Muscle of arm (tissue), 12 donors: ENCODE results near the gene DEFB123. TPM values are rescaled to one million over a fixed set of nuclear protein-coding genes. Genes with fewer than 3 reads are reported as not detected.

Experiments used
- DNase-seq: peaks from one replicate; pipeline ENCODE4 v3.0.0-alpha.2; 2013
- polyA plus RNA-seq, 12 donors: library from polyadenylated mRNA; unstranded; fragments of 120-200 nt; gene quantifications; one replicate each; pipeline ENCODE4 v1.2.1, GENCODE V29; 2013; ENCODE audit not compliant: insufficient read length in 12 of 12

The DEFB123 gene
- polyA plus RNA-seq, 12 donors = not detected

DNA sequence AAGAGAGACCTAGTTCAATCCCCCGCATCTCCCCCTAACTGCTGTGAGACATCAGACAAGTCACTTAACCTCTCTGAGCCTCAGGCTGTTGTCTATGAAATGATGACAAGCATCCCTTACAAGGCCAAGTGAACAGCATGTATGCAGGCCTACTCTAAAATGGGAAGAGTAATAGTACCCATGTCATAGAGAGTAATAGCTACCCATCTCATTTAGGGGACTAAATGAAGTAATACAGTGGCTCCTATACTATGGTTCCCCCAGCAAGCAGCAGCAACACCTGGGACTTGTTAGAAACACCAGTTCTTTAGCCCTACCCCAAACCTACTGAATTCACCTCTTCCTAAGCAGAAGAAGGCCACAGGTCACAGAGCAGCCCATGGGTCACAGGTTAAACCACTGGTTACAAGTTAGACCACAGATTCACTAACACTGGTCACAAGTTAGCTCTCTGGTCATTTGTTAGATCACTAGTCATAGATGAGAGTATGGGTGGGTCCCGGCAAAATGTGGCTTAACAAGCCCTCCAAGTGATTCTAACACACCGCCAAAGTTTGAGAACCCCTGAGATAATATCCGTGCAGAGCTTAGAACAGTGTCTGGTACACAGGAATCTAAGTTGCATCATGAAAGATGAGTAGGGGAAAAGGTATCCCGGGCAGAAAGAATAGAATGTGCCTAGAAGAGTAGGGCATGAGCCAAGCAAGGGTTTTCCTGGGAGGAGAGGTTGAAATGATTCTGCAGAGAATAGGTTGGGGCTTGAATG, 33.1 kb downstream of the DEFB123 start:
- DNase-seq = no peak

DNA sequence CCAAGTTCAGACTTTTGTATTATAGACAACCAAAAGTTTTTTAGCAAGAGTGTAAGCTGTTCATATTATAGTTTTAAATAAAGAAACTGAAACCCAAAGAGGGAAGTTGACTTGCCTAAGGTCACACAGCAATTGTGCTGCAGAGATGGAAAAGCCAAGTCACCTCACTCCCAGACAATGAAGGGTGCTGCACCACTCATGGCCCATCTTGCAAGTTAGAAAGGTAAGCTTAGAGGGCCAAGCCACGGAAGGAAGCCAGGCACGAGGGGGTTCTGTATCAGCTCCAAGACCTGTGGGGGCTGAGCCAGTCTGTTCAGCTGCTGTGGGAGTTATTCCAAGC, 33.6 kb downstream of the DEFB123 start:
- DNase-seq = no peak

DNA sequence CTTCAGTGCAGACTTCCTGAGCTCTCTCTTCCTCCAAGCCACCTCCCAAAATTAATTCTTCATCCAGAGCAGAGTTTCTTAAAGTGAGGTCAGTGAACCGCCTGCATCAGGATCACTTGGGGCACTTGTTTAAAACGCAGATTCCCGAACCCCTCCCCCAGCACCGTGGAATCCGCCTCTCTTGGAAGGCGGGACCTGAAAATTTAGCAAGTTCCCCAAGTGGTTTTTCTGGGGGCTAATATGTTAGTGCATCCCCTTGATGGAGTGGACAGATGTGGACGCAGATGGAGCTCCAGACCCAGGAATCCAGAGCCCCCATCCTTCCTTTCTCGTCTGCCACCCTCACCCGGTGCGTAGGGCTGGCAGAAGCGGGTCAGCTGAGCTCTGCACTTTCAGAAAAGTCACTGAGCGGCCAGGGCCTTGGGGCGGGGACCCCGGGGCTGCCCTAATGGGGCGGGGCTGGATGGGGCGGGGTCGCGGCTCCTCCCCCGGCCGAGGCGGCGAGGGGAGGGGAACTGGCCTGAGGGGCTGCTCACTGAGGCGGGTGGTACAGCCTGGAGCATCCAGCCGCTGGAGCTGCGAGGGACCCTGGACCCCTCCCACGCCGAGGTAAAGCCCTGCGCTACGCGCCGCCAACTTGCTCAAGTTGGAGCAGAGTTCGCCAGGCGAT, 34.5 kb downstream of the DEFB123 start, which contains the start of the genes DEFB124 and REM1:
Gene DEFB124, minus strand, starts transcription at position 370 of the 670 bp plus-strand sequence. CDS start 2,114 bp downstream, outside the sequence.
Gene REM1, plus strand, starts transcription at position 531 of the 670 bp plus-strand sequence. CDS start 1,158 bp downstream, outside the sequence.
- DNase-seq = no peak

DNA sequence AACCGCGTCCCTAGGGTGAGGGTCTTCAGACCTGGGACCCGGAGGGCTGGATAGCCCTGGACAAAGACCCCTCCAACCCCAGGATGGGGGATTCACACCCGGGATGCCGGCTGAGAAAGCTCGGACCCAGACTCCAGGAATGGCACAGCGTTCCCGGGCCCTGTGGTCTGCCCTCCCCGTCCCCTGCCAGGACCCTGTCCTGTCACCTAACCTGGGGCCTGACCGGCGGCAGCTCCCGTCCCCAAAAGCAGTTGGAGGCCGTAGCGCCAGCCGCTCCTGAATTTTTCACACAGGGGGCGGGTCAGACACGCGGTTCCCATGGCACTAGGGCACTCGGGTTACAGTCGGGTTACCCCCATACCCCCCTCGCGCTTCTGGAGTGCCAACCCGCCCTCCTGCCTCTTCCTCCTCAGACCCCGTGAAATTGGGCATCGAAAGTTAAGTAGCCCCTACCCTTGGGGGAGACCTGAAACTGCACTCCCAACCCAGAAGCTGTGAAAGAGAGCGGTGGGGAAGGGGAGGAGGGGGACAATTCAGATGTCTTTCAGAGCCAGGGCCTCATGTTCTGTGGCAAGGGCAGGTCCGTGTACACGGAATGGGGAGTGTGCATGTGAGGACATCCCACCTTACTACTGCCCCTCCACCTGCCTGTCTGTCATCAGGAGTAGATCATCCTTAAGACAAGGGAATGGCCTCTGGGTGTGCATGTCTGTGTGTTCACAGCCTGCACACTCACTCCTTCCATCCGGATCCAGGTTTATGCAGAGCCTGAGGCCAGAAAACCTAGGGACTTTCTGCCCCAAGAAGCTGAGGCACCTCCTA, 35.3 kb downstream of the DEFB123 start:
- no peak for DNase-seq

DNA sequence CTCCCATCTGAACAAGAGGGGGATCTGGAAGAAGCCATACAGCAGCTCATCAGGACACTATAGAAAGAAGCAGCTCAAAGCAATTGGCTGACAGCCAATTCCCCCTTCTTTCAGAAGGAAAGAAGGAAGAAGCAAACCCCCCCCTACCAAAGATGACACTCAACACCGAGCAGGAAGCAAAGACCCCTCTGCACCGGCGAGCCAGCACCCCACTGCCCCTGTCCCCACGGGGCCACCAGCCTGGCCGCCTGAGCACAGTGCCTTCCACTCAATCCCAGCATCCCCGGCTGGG, 35.8 kb downstream of the DEFB123 start:
- DNase-seq = no peak

DNA sequence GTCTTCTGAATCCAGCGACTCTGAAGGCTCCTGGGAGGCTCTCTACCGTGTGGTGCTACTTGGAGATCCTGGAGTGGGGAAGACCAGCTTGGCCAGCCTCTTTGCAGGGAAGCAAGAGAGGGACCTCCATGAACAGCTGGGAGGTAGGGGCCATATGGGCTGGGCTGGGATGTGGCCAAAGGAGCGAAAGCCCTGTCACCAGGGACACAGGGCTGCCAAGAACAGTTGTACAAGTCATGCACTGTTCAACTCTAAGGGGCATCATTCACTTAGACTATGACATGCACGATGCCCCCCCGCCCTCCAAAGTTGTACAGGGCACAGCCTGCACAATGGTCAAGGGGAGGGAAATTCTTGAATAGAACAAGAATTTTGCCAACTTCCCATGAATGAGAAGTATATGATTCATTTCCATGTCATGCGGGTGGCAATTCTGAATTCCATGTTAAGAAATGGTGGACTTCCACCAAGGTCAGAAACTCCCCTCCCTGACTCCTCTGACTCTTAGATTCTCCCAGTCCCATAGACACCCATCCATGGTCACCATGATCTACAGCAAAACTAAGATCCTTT, 36.3 kb downstream of the DEFB123 start:
- no peak for DNase-seq

DNA sequence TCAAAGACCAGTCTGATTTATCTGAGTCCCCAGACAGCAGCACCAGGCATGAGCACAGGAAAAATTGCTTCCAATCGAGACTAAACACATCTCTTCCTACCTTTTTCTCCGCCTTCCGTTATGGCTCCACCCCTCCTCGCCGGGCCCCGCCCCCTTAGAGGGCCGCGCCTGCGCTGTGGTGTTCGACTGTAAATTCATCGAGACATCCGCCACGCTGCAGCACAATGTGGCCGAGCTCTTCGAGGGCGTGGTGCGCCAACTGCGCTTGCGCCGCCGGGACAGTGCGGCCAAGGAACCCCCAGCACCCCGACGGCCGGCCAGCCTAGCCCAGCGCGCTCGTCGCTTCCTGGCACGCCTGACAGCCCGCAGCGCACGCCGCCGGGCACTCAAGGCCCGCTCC, 43.6 kb downstream of the DEFB123 start:
- DNase-seq = no peak

DNA sequence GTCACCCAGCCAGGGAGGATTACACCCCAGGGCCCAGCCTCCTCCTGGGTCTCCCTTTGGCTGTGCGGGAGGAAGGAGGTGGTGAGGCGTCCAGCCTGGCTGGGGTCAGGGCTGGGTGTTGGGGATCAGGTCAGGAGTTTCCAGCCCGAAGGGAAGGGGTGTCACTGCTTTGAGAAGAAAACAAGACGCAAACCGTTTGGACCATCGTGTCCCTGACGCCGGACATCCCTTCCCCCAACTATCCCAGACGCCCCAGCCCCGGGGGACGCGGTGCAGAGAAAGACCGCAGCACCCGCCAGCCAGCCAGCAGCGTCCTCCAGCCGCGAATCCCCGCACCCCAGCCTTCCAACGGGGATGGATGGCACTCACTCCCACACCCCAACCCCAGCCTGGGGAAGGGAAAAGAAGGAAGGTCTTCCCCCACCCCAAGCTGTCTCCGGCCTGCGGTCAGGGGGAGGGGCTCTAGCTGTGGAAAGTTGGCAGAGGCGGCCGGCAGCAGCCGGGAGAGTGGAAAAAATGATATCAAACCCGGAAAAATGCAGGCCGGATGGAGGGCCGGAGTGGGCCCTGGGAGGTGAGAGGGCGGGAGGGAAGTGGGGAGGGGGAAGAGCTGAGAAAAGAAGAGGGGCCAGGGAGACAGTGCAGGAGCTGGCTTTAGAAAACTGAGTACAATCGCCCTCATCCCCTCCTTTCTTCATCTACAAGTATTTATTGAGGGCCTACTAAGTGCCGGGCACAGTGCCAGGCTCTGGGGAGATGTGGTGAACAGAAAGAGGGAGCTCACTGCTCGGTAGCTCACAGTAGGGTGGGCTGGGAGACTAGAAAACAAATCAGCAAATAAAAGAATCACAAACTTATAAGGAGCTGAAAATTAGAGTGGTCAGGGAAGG, 45.3 kb downstream of the DEFB123 start:
- DNase-seq = peak; percentile 94

DNA sequence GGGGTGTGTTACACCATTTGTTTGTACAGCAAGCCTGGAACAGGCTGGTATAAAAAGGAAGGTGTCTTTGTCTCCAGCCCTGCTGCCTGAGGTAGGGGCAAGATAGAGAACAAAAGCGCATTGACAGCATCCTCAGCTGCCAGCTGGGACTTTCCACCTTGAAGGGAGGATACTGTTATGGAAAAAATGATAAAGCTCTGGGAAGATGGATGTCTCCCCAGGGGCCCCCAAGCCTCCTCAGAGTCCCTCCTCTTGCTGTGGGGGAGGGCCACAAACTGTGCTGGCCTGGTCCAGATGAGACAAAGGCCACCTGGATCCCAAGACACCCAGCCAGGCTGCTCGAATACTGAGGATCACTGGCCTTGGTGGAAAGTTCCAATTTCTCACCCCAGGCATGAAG, 47.7 kb downstream of the DEFB123 start:
- DNase-seq = no peak

DNA sequence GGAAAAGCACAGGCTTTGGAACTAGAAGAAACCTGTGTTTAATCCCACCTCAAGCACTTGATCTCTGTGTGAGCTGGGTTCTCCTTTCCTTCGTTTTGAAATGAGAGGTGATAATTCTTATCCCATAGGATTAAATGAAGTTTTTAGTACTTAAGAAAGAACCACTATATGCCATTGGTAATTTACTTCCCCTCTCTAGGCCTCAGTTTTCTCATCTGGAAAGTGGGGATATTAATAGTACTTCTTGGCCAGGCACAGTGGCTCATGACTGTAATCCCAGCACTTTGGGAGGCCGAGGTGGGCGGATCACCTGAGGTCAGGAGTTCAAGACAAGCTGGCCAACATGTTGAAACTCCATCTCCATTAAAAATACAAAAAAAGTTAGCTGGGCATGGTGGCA, 48.7 kb downstream of the DEFB123 start:
- DNase-seq = no peak

DNA sequence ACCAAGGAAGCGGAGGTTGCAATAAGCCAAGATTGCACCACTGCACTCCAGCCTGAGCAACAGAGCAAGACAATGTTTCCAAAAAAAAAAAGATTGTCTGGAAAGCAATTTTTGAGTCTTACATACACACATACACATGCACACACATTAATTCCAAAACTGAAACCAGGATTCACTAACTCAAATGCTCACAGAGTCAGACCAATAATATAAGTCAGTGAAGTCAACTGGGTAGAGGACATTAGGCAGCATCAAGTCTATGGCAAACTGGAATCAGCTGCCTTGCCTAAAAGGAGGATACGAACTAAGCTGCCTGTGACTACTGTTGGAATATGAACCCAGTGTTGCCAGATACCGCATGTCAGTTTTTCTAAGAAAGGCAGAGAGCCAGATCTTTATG, 50.3 kb downstream of the DEFB123 start:
- no peak for DNase-seq

DNA sequence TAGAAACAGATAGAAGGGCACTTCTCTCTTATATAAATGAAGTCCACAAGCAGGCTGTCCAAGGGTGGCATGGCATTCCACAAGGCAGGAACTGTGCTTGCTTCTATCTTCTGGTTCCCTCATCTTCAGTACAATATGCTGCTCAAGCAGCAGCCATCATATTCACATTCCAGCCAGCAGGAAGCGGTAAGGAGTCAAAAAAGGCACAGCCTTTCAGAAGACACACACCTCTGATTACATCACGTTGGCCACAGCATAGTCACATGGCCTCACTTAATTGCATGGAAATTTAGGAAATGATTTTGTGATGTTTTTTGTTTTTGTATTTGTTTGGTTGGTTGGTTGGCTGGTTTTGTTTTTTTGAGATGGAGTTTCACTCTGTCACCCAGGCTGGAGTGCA, 53.7 kb downstream of the DEFB123 start:
- no peak for DNase-seq

DNA sequence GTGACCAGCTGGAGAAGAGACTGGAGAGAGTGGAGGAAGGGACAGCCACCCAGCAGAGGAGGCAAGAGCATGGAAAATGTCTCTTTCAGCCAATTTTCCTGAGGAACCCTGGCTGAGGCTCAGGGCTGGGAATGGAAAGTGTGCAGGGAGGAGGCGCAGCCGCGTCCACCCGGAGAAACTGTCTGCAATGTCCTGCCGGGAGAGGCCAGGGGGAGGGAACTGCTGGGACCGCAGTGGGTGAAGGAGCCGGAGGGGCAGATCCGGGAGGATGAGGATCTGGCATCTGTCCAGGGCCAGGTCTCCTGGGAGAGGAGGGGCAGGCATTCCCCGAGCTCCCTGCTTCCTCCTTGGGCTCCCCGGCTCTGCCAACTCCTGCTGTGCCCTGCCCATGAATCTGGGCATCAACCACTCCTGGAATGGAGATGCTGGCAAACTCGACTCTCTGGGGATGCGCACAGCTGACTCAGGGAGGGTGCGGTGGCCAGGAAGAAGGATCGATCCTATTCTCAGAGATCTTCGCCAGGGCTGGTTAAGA, 56.4 kb downstream of the DEFB123 start:
- peak; percentile 96 for DNase-seq

DNA sequence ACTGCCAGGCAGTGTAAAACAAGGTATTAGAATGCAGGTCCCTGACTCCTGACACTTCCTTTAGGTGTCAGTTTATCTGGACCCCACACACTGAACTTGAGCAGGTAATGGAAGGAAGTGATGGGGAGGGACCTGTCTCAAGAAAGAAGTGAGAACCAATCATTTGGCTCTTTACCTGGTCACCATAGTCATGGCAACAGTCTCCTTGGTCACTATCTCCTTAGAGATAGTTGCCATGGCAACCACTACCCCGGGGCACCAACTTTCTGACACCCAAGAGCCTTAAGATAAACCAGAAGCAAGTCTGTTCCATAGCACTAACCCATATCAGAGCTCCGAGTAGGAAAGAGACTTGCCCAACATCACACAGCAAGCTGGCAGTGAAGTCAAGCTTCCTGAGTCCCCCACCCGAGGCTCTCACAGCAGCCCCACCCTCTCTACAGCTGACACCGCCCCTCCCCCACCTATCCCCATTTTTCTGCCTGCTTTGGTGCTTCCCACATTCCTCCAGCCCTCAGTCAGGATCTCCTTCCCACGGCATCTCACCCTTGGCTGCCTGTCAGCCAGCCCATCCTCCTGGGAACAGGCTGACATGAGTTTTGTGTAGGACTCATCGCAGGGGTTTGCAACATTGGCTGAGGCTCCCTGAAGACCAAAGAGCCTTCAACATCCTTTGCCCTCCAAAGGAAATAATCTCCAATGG, 57.6 kb downstream of the DEFB123 start:
- DNase-seq = no peak

Other genes with a start within 250 kb of the DEFB123 start
- gene DEFB115, start 183.0 kb upstream of the DEFB123 start, polyA plus RNA-seq = not detected
- gene DEFB116, start 132.0 kb upstream of the DEFB123 start, polyA plus RNA-seq = not detected
- gene DEFB118, start 72.0 kb upstream of the DEFB123 start, polyA plus RNA-seq = not detected
- gene DEFB119, start 50.0 kb upstream of the DEFB123 start, polyA plus RNA-seq = not detected
- gene DEFB121, start 34.4 kb upstream of the DEFB123 start, polyA plus RNA-seq = not detected
- 1 to 10 TPM in 8 of 12 donors, under 1 TPM in 2, not detected in 2; 0.60 to 1.6 (median 1.3) TPM for gene DEFB124, start 34.5 kb downstream of the DEFB123 start, polyA plus RNA-seq
- gene REM1, start 34.7 kb downstream of the DEFB123 start, polyA plus RNA-seq = 1 to 10 TPM in 10 of 12 donors, not detected in 2; 3.0 to 8.4 (median 5.6) TPM
- gene HM13, start 73.8 kb downstream of the DEFB123 start, polyA plus RNA-seq = 100 to 1,000 TPM in 2 of 12 donors, 10 to 100 TPM in 9, not detected in 1; 64.5 to 109 (median 75.6) TPM
- gene ID1, start 164.7 kb downstream of the DEFB123 start, polyA plus RNA-seq = 10 to 100 TPM in 11 of 12 donors, not detected in 1; 14.1 to 44.6 (median 29.6) TPM
- 10 to 100 TPM in 2 of 12 donors, 1 to 10 TPM in 9, not detected in 1; 5.6 to 21.6 (median 7.8) TPM for gene COX4I2, start 197.3 kb downstream of the DEFB123 start, polyA plus RNA-seq